Measurements from ENCODE around the gene XRCC4.

The XRCC4 gene

GRCh38 chr5:83375049-83375745 is 297.9 kb downstream of the XRCC4 start:
- no peak for DNase-seq (ENCODE audit: low read depth in 1 of 2, low spot score in 1 of 2)

GRCh38 chr5:83376461-83376860 is 299.1 kb downstream of the XRCC4 start:
- no peak for DNase-seq (ENCODE audit: low read depth in 1 of 2, low spot score in 1 of 2)

- DNase-seq (ENCODE audit: low read depth in 1 of 2, low spot score in 1 of 2) = no peak
These were observed 300.0 kb downstream of the XRCC4 start for GRCh38 chr5:83377131-83377865.

- DNase-seq (ENCODE audit: low read depth in 1 of 2, low spot score in 1 of 2) = no peak
These were observed 301.4 kb downstream of the XRCC4 start for GRCh38 chr5:83378624-83379289.

GRCh38 chr5:83385812-83386211 is 308.5 kb downstream of the XRCC4 start:
- DNase-seq (ENCODE audit: low read depth in 1 of 2, low spot score in 1 of 2) = no peak

GRCh38 chr5:83387041-83387440 is 309.7 kb downstream of the XRCC4 start:
- DNase-seq (ENCODE audit: low read depth in 1 of 2, low spot score in 1 of 2) = no peak

GRCh38 chr5:83388608-83389007 is 311.3 kb downstream of the XRCC4 start:
- no peak for DNase-seq (ENCODE audit: low read depth in 1 of 2, low spot score in 1 of 2)

GRCh38 chr5:83392766-83393503 is 315.6 kb downstream of the XRCC4 start:
- DNase-seq (ENCODE audit: low read depth in 1 of 2, low spot score in 1 of 2) = no peak

- no peak for DNase-seq (ENCODE audit: low read depth in 1 of 2, low spot score in 1 of 2)
These were observed 316.1 kb downstream of the XRCC4 start for GRCh38 chr5:83393504-83393866.

- DNase-seq (ENCODE audit: low read depth in 1 of 2, low spot score in 1 of 2) = no peak
These were observed 316.8 kb downstream of the XRCC4 start for GRCh38 chr5:83394190-83394589.

- no peak for DNase-seq (ENCODE audit: low read depth in 1 of 2, low spot score in 1 of 2)
These were observed 319.3 kb downstream of the XRCC4 start for GRCh38 chr5:83396662-83397061.

- no peak for DNase-seq (ENCODE audit: low read depth in 1 of 2, low spot score in 1 of 2)
These were observed 320.3 kb downstream of the XRCC4 start for GRCh38 chr5:83397658-83398057.

GRCh38 chr5:83400241-83400640 is 322.9 kb downstream of the XRCC4 start:
- DNase-seq (ENCODE audit: low read depth in 1 of 2, low spot score in 1 of 2) = no peak

GRCh38 chr5:83400701-83401100 is 323.4 kb downstream of the XRCC4 start:
- no peak for DNase-seq (ENCODE audit: low read depth in 1 of 2, low spot score in 1 of 2)

GRCh38 chr5:83401122-83401731 is 323.9 kb downstream of the XRCC4 start:
- no peak for DNase-seq (ENCODE audit: low read depth in 1 of 2, low spot score in 1 of 2)

- no peak for DNase-seq (ENCODE audit: low read depth in 1 of 2, low spot score in 1 of 2)
These were observed 324.4 kb downstream of the XRCC4 start for GRCh38 chr5:83401775-83402174.

Measured in stimulated activated CD4-positive, alpha-beta T cell treated with anti-CD3 and anti-CD28 coated beads, Interleukin-15, amount 100 ng/mL, for 1 hour (primary cell).